HL-60 (cell line): ENCODE measurements around the gene TSHZ2.

Source experiments
- CTCF ChIP-seq: IDR thresholded peaks from one replicate; pipeline ENCODE4 v1.5.1; 2011; ENCODE audit warnings: low read length, control low read depth, inconsistent platforms; ENCODE audit not compliant: insufficient read depth
- GABPA ChIP-seq: IDR thresholded peaks from 2 replicates; pipeline ENCODE4 v1.6.1; 2012; ENCODE audit warnings: low read depth

GRCh38 chr20:53390770-53391169 lies 418.6 kb downstream of the TSHZ2 start:
- TF ChIP-seq CTCF (no peak), GABPA (no peak)
